GOT3 (cell line): ENCODE measurements around the gene EXPH5.

Experiments
- DNase-seq: peaks from one replicate; lab custom pipeline; 2025; ENCODE audit warnings: mixed read lengths; lab: John Stamatoyannopoulos, UW

The EXPH5 gene

GRCh38 chr11:108466405-108466804 is 127.2 kb downstream of the EXPH5 start:
- DNase-seq: no peak
